Measurements from ENCODE around the gene ARHGAP23.

Gene ARHGAP23

DNA sequence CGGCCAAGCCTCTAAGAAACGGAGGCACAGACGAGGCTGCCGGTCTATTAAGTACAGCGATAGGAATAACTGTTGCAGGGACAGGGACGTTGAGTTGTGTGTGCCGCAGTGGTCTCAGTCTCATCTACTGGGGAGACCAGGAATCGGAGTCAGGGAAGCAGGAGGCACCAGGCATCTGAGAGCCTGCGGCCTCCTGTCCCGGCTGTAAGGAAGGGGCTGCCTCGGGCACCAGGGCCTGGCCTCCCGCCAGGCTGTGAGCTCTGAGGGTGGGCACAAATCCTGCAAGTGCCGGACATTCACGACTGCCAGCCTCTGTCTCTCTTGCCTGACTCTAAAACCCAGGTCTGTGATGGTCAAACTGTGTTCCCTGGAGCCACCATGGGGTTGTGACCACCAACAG is 76.0 kb downstream of the ARHGAP23 start:
- H3K36me3 ChIP-seq (ENCODE audit: low read depth): peaks cover 60% of the 10 kb centered on the region
- H3K4me3 ChIP-seq (ENCODE audit: severe bottlenecking): no peak overlapping the region
- DNase-seq (ENCODE audit: low spot score) (no peak), ATAC-seq (ENCODE audit: low read depth) (no peak)
- no peak overlapping the region for H3K27ac ChIP-seq (ENCODE audit: poor library complexity, severe bottlenecking)
- no peaks in the 10 kb centered on the region for H3K9me3 ChIP-seq (ENCODE audit: severe bottlenecking)
- no peaks in the 10 kb centered on the region for H3K27me3 ChIP-seq (ENCODE audit: insufficient read depth, poor library complexity, severe bottlenecking)
- H3K4me1 ChIP-seq (ENCODE audit: insufficient read depth, poor library complexity, severe bottlenecking): no peaks in the 10 kb centered on the region
- TF ChIP-seq, protein P1, sequence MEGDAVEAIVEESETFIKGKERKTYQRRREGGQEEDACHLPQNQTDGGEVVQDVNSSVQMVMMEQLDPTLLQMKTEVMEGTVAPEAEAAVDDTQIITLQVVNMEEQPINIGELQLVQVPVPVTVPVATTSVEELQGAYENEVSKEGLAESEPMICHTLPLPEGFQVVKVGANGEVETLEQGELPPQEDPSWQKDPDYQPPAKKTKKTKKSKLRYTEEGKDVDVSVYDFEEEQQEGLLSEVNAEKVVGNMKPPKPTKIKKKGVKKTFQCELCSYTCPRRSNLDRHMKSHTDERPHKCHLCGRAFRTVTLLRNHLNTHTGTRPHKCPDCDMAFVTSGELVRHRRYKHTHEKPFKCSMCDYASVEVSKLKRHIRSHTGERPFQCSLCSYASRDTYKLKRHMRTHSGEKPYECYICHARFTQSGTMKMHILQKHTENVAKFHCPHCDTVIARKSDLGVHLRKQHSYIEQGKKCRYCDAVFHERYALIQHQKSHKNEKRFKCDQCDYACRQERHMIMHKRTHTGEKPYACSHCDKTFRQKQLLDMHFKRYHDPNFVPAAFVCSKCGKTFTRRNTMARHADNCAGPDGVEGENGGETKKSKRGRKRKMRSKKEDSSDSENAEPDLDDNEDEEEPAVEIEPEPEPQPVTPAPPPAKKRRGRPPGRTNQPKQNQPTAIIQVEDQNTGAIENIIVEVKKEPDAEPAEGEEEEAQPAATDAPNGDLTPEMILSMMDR (IDR thresholded peaks at IDR 0.05; ENCODE audit: poor library complexity, severe bottlenecking): no peak

DNA sequence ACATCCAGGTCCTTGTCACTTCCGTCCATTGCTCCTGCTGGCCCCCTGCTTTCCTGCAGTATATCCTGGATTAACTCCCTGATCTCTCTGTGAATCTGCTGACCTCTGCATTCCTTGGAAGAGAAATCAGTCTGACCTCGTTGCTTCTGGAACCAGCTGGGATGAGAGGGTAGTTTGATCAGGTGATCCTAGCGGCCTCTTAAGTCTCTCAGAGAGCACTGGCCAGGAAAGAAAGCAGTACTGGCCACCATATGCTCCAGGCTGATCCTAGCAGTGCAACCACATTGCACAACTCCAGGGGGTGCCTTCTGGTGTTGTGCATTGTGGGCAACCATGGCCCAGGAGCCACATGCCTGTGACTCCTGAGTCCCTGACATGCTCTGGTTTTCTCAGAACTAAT is 79.2 kb downstream of the ARHGAP23 start:
- H3K27me3 ChIP-seq (ENCODE audit: insufficient read depth, poor library complexity, severe bottlenecking): no peaks in the 10 kb centered on the region
- no peaks in the 10 kb centered on the region for H3K9me3 ChIP-seq (ENCODE audit: severe bottlenecking)
- no peak overlapping the region for H3K4me3 ChIP-seq (ENCODE audit: severe bottlenecking)
- TF ChIP-seq, protein P1 (IDR thresholded peaks at IDR 0.05; ENCODE audit: poor library complexity, severe bottlenecking): no peak
- H3K36me3 ChIP-seq (ENCODE audit: low read depth): peaks cover 41% of the 10 kb centered on the region
- ATAC-seq (ENCODE audit: low read depth) (no peak), DNase-seq (ENCODE audit: low spot score) (no peak)
- H3K27ac ChIP-seq (ENCODE audit: poor library complexity, severe bottlenecking): no peak overlapping the region
- H3K4me1 ChIP-seq (ENCODE audit: insufficient read depth, poor library complexity, severe bottlenecking): no peaks in the 10 kb centered on the region

DNA sequence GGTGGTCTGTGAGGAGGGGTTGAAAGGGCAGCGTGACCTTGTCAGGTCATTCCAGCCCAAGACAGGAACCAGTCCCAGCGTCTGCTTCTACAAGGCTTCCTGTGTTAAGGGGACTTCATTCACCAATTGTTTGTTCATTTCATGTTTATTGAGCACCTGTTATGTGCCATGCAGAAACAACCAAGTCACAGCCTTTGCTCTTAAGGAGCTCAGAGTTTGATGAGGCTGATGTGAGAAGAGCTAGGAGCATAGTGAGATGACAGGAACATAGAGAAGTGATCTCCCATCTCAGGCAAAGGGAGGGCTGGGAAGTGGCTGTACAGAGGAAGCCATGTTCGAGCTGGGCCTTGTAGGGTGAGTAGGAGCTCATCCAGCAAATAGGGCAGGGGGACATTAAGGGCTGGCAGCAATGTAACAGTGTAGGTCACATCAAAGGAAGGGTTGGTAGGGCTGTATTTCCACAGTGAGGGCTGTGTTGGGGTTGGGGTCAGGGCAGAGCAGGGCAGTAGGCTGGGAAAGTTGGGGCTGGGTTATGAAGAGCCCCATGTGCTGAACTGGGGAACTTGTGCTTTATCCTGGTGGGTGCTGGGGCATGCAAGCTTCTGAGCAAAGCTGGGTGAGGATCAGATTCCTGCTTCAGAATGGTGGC is 79.8 kb downstream of the ARHGAP23 start:
- ATAC-seq (ENCODE audit: low read depth) (no peak), DNase-seq (ENCODE audit: low spot score) (no peak)
- TF ChIP-seq, protein P1 (IDR thresholded peaks at IDR 0.05; ENCODE audit: poor library complexity, severe bottlenecking): no peak
- Histone ChIP-seq H3K27ac (ENCODE audit: poor library complexity, severe bottlenecking) (peak overlapping the region; percentile 15), H3K36me3 (ENCODE audit: low read depth) (peaks cover 40% of the 10 kb centered on the region), H3K4me1 (ENCODE audit: insufficient read depth, poor library complexity, severe bottlenecking) (no peaks in the 10 kb centered on the region), H3K27me3 (ENCODE audit: insufficient read depth, poor library complexity, severe bottlenecking) (no peaks in the 10 kb centered on the region), H3K4me3 (ENCODE audit: severe bottlenecking) (no peak overlapping the region), H3K9me3 (ENCODE audit: severe bottlenecking) (no peaks in the 10 kb centered on the region)

DNA sequence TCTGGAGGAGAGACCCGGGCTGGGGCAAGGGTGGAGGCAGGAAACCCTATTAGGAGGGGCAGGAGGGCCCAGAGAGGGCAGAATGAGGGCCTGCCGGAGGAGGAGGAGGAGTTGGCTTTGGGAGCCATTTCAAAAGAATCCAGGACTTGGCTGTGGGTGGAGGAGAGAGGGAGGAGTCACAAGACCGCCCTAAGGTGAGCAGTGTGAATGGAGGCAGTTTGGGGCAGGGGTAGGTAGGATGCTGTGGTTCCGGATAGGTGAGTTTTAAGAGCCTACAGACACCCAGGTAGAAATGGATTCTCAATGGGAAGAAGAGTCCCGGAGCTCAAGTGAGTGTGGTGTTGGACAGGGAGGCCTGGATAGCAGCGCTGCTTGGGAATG is 80.3 kb downstream of the ARHGAP23 start:
- no peak for DNase-seq (ENCODE audit: low spot score)
- Histone ChIP-seq H3K9me3 (ENCODE audit: severe bottlenecking) (no peaks in the 10 kb centered on the region), H3K4me1 (ENCODE audit: insufficient read depth, poor library complexity, severe bottlenecking) (no peaks in the 10 kb centered on the region), H3K4me3 (ENCODE audit: severe bottlenecking) (no peak overlapping the region), H3K27ac (ENCODE audit: poor library complexity, severe bottlenecking) (peak overlapping the region; percentile 15), H3K27me3 (ENCODE audit: insufficient read depth, poor library complexity, severe bottlenecking) (no peaks in the 10 kb centered on the region), H3K36me3 (ENCODE audit: low read depth) (peaks cover 40% of the 10 kb centered on the region)
- ATAC-seq (ENCODE audit: low read depth): no peak
- TF ChIP-seq, protein P1 (IDR thresholded peaks at IDR 0.05; ENCODE audit: poor library complexity, severe bottlenecking): no peak

DNA sequence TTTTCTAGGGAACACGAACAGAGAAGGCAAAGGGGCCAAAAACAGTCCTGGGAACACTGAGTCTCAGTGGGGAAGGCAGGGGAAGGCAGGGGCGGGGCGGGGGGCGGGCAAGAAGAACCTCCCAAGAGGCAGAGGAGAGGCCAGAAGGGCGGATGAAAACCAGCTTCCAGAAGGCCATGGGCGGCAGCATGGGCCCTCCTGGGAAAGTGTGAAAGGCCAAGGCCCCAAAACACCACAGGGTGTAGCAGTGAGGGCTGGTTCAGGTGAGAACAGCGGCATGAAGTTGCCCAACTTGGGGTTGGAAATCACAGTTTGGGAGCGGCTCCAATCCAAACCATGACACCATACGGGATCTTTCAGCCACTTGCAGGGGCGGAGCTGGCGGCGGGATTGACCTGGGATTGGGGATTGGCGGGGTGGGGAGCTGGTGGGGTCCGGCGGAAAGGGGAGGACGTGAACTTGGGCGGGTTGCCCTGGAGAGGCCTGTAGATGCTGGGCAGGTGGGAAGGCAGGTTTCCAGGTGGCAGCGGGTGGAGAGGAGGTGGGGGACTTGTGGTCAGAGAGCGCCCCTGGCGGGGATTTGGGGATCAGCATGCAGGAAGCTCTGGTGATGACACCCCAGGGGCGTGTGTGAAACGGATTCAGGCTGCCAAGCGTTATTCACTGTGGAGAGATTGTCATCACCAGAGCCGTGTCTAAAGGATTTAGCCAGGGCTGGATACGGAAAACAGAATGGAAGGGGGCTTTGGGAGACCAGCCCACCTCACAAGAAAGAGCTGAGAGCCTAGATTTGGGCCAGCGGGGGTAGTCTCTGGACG is 80.9 kb downstream of the ARHGAP23 start:
- H3K4me3 ChIP-seq (ENCODE audit: severe bottlenecking): no peak overlapping the region

More for the DNA sequence above, 80.9 kb downstream of the ARHGAP23 start:
- H3K9me3 ChIP-seq (ENCODE audit: severe bottlenecking): no peaks in the 10 kb centered on the region
- H3K36me3 ChIP-seq (ENCODE audit: low read depth): peaks cover 34% of the 10 kb centered on the region
- DNase-seq (ENCODE audit: low spot score) (peak; percentile 88), ATAC-seq (ENCODE audit: low read depth) (peak; percentile 47)
- H3K4me1 ChIP-seq (ENCODE audit: insufficient read depth, poor library complexity, severe bottlenecking): no peaks in the 10 kb centered on the region
- H3K27ac ChIP-seq (ENCODE audit: poor library complexity, severe bottlenecking): peak overlapping the region; percentile 15
- no peaks in the 10 kb centered on the region for H3K27me3 ChIP-seq (ENCODE audit: insufficient read depth, poor library complexity, severe bottlenecking)
- TF ChIP-seq, protein P1 (IDR thresholded peaks at IDR 0.05; ENCODE audit: poor library complexity, severe bottlenecking): peak; percentile 72
